Endothelial cell of umbilical vein (primary cell): Measurements from ENCODE around the gene FNBP1L.

ENCODE experiments used
- EZH2 ChIP-seq: IDR thresholded peaks from 2 replicates; pipeline ENCODE4 v1.6.1; 2012; ENCODE audit warnings: borderline replicate concordance, low read depth, mild to moderate bottlenecking, moderate library complexity, low read length, inconsistent platforms; ENCODE audit not compliant: severe bottlenecking
- GATA2 ChIP-seq: IDR thresholded peaks from 2 replicates; pipeline ENCODE4 v1.7.0; 2011; ENCODE audit warnings: low read depth, mild to moderate bottlenecking, moderate library complexity, mixed read lengths, low read length; ENCODE audit not compliant: insufficient read length, insufficient read depth
- POLR2A ChIP-seq: IDR thresholded peaks from 2 replicates; pipeline ENCODE4 v1.6.1; 2012; ENCODE audit warnings: low read depth, mild to moderate bottlenecking, control low read depth, low read length
- POLR2AphosphoS5 ChIP-seq: IDR thresholded peaks from 2 replicates; pipeline ENCODE4 v1.6.1; 2012; ENCODE audit warnings: low read depth, mild to moderate bottlenecking, control low read depth, low read length, moderate library complexity; ENCODE audit not compliant: insufficient read depth
- TF ChIP-seq, protein P1 (sequence below): IDR thresholded peaks from 2 replicates; pipeline ENCODE4 v1.6.1; 2011; ENCODE audit not compliant: insufficient read depth, insufficient read length
- TF ChIP-seq, protein P2 (sequence below), 2 donors: IDR thresholded peaks; 1 replicate in 1 of 2; 2 replicates in 1 of 2; pipeline ENCODE4 v1.5.1; 2011; ENCODE audit warnings: low read length in 2 of 2, mild to moderate bottlenecking in 2 of 2, moderate library complexity in 2 of 2, control low read depth in 1 of 2, inconsistent platforms in 1 of 2, low read depth in 1 of 2; ENCODE audit not compliant: insufficient read depth in 1 of 2; ENCODE audit errors: extremely low read depth in 1 of 2

DNA sequence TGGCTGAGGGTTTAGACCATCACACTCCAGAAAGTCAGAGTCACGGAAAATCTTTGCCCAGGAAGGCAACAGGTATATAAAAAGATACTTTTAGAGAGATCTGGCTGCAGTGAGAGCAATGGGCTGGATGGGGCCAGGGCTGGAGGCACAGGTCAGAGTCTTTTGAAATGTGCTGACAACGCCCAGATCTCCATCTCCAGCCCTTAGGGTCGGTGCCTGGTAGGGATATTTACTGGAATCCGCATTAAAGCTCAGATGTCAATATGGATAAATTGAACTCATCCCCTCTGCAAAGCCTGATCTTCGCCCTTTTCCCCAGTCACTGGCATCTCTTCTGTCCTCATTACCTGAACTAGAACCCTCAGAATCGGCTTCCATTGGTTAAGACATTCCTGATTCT, 151.6 kb downstream of the FNBP1L start:
- no peak for TF ChIP-seq POLR2AphosphoS5
- no peak for TF ChIP-seq EZH2
- TF ChIP-seq, protein P1, sequence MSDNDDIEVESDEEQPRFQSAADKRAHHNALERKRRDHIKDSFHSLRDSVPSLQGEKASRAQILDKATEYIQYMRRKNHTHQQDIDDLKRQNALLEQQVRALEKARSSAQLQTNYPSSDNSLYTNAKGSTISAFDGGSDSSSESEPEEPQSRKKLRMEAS: no peak
- TF ChIP-seq, protein P2, sequence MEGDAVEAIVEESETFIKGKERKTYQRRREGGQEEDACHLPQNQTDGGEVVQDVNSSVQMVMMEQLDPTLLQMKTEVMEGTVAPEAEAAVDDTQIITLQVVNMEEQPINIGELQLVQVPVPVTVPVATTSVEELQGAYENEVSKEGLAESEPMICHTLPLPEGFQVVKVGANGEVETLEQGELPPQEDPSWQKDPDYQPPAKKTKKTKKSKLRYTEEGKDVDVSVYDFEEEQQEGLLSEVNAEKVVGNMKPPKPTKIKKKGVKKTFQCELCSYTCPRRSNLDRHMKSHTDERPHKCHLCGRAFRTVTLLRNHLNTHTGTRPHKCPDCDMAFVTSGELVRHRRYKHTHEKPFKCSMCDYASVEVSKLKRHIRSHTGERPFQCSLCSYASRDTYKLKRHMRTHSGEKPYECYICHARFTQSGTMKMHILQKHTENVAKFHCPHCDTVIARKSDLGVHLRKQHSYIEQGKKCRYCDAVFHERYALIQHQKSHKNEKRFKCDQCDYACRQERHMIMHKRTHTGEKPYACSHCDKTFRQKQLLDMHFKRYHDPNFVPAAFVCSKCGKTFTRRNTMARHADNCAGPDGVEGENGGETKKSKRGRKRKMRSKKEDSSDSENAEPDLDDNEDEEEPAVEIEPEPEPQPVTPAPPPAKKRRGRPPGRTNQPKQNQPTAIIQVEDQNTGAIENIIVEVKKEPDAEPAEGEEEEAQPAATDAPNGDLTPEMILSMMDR (IDR thresholded peaks at IDR 0.05; ENCODE audit: extremely low read depth in 1 of 2, insufficient read depth in 1 of 2, low read depth in 1 of 2, low read length in 2 of 2): no peak
- no peak for TF ChIP-seq POLR2A
- TF ChIP-seq GATA2: no peak
